Neural progenitor cell (in vitro differentiated cells): ENCODE data around the gene VANGL2.

Experiments used
- EZH2 ChIP-seq: fragments of 200-600 bp; sonication (generic); IDR thresholded peaks from 2 replicates; pipeline ENCODE4 v1.6.1; 2017; ENCODE audit warnings: antibody characterized with exemption, mild to moderate bottlenecking, moderate library complexity
- EZH2phosphoT487 ChIP-seq: fragments of 200-600 bp; sonication (generic); IDR thresholded peaks from 2 replicates; pipeline ENCODE4 v1.6.1; 2017; ENCODE audit warnings: antibody characterized with exemption
- TF ChIP-seq, protein P1 (sequence below): fragments of 200-600 bp; sonication (generic); IDR thresholded peaks from 2 replicates; pipeline ENCODE4 v1.5.1; 2017; ENCODE audit warnings: antibody characterized with exemption, mild to moderate bottlenecking

- TF ChIP-seq, protein P1, sequence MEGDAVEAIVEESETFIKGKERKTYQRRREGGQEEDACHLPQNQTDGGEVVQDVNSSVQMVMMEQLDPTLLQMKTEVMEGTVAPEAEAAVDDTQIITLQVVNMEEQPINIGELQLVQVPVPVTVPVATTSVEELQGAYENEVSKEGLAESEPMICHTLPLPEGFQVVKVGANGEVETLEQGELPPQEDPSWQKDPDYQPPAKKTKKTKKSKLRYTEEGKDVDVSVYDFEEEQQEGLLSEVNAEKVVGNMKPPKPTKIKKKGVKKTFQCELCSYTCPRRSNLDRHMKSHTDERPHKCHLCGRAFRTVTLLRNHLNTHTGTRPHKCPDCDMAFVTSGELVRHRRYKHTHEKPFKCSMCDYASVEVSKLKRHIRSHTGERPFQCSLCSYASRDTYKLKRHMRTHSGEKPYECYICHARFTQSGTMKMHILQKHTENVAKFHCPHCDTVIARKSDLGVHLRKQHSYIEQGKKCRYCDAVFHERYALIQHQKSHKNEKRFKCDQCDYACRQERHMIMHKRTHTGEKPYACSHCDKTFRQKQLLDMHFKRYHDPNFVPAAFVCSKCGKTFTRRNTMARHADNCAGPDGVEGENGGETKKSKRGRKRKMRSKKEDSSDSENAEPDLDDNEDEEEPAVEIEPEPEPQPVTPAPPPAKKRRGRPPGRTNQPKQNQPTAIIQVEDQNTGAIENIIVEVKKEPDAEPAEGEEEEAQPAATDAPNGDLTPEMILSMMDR: no peak
- TF ChIP-seq EZH2: no peak
- TF ChIP-seq EZH2phosphoT487: no peak
Observed at GRCh38 chr1:160414881-160415280, 14.5 kb downstream of the VANGL2 start.
